Gastroesophageal sphincter (tissue), 4 donors: ENCODE results near the gene METRNL. TPM values are rescaled to one million over a fixed set of nuclear protein-coding genes. Genes with fewer than 3 reads are reported as not detected.
"Not testable (repeated sequence)": the region's sequence is repeated elsewhere in the genome, so short reads cannot be mapped to it uniquely, and the experiment has no call there.

Experiments
- ATAC-seq: fragments of 150-250 bp; one replicate; pipeline ENCODE4 v1.9.1; 2016; ENCODE audit warnings: mild to moderate bottlenecking, moderate library complexity
- H3K27ac ChIP-seq, 4 donors: fragments of 200-600 bp; sonication (generic) in 3 of 4; 1 replicate in 3 of 4; 2 replicates in 1 of 4; pipeline ENCODE4 v1.5.1; 2016 to 2019
- H3K27me3 ChIP-seq: fragments of 200-600 bp; sonication (generic); one replicate; pipeline ENCODE4 v1.5.1; 2019
- H3K36me3 ChIP-seq, 2 donors: fragments of 200-600 bp; sonication (generic); one replicate each; pipeline ENCODE4 v1.5.1; 2019; ENCODE audit warnings: control low read depth in 1 of 2
- H3K4me1 ChIP-seq, 3 donors: fragments of 200-600 bp; sonication (generic); 1 replicate in 2 of 3; 2 replicates in 1 of 3; pipeline ENCODE4 v1.5.1; 2016 to 2019; ENCODE audit warnings: control low read depth in 2 of 3
- H3K4me3 ChIP-seq, 2 donors: fragments of 200-600 bp; sonication (generic); one replicate each; pipeline ENCODE4 v1.5.1; 2019; ENCODE audit warnings: mild to moderate bottlenecking in 1 of 2, moderate library complexity in 1 of 2
- H3K9me3 ChIP-seq, 3 donors: fragments of 200-600 bp; sonication (generic); one replicate each; pipeline ENCODE4 v1.5.1; 2017 to 2019; ENCODE audit warnings: control low read depth in 2 of 3
- CTCF ChIP-seq, 4 experiments: fragments of 200-600 bp in 2 of 4; fragments of 450-650 bp in 2 of 4; sonication (generic) in 1 of 4; IDR thresholded peaks; one replicate each; pipeline ENCODE4 v1.5.1; 2017 to 2019; ENCODE audit warnings: antibody characterized with exemption in 4 of 4, mild to moderate bottlenecking in 2 of 4, moderate library complexity in 2 of 4
- EP300 ChIP-seq: sonication (generic); formaldehyde crosslinking; IDR thresholded peaks from one replicate; pipeline ENCODE4 v1.6.1; 2017; ENCODE audit warnings: antibody characterized with exemption, mild to moderate bottlenecking
- POLR2A ChIP-seq, 2 donors: fragments of 450-650 bp; IDR thresholded peaks; one replicate each; pipeline ENCODE4 v1.6.1; 2017; ENCODE audit warnings: antibody characterized with exemption in 2 of 2, mild to moderate bottlenecking in 2 of 2, moderate library complexity in 1 of 2
- POLR2AphosphoS5 ChIP-seq: sonication (generic); formaldehyde crosslinking; IDR thresholded peaks from one replicate; pipeline ENCODE4 v1.6.1; 2017; ENCODE audit warnings: antibody characterized with exemption
- WGBS, 2 donors: methylation state at CpG; one replicate each; pipeline ENCODE4 v1.1.5; 2018; ENCODE audit warnings: low coverage in 1 of 2; 5-methylcytosine and 5-hydroxymethylcytosine counted together
- total RNA-seq, 4 donors: library from RNA; depleted of rRNA; stranded (reverse); fragments of >200 nt; gene quantifications; one replicate each; pipeline ENCODE4 v1.1.0, GENCODE V29; 2016

Gene METRNL
- total RNA-seq, result 10 to 100 TPM; 41.1 to 82.6 (median 66.3) TPM

- TF ChIP-seq CTCF (IDR thresholded peaks at IDR 0.05) (no peak), EP300 (no peak), POLR2AphosphoS5 (peak; percentile 74), POLR2A (IDR thresholded peaks at IDR 0.05) (peak; percentile 53 to 85)
- no CpG with 5 or more reads among the region's 69 CpGs for WGBS, 2 donors
- H3K9me3 ChIP-seq, result no peaks in the 10 kb centered on the region
- peak within 1 kb of the TSS; percentile 55 to 91 (median 89) for H3K27ac ChIP-seq
- H3K27me3 ChIP-seq, result no peaks in the 10 kb centered on the region
- ATAC-seq, result peak; percentile 67
- peaks cover 0 to 59% (median 34%) of the 10 kb centered on the region in 3 donors for H3K4me1 ChIP-seq
- H3K36me3 ChIP-seq, result no peaks in the 10 kb centered on the region
- peak within 1 kb of the TSS; percentile 72 to 94 for H3K4me3 ChIP-seq
These were observed at the start of gene METRNL for GRCh38 chr17:83079352-83079747. TSS of gene METRNL (plus strand) at chr17:83079609. CDS start at chr17:83079816, 207 bp downstream.

- TF ChIP-seq POLR2A (IDR thresholded peaks at IDR 0.05) (no peak), CTCF (IDR thresholded peaks at IDR 0.05) (no peak), EP300 (no peak), POLR2AphosphoS5 (no peak)
- H3K36me3 ChIP-seq, result peaks cover 0 to 34% of the 10 kb centered on the region in 2 donors
- no peaks in the 10 kb centered on the region for H3K9me3 ChIP-seq
- no peak for ATAC-seq
- H3K4me1 ChIP-seq, result no peaks in the 10 kb centered on the region
- WGBS, 2 donors, result 83 to 94% methylated on average over 3 to 8 of the region's 23 CpGs
- H3K27ac ChIP-seq, result no peak overlapping the region
- H3K27me3 ChIP-seq, result no peaks in the 10 kb centered on the region
- no peak overlapping the region for H3K4me3 ChIP-seq
These were observed 49.0 kb upstream of the METRNL start for GRCh38 chr17:83030432-83030831.

- no peak for TF ChIP-seq POLR2A (IDR thresholded peaks at IDR 0.05)
- TF ChIP-seq CTCF (IDR thresholded peaks at IDR 0.05), result no peak
- no peak for TF ChIP-seq POLR2AphosphoS5
- no peak for TF ChIP-seq EP300
- peaks cover 0 to 42% of the 10 kb centered on the region in 2 donors for H3K36me3 ChIP-seq
- no peaks in the 10 kb centered on the region for H3K4me1 ChIP-seq
- H3K9me3 ChIP-seq, result no peaks in the 10 kb centered on the region
- no peaks in the 10 kb centered on the region for H3K27me3 ChIP-seq
- H3K4me3 ChIP-seq, result no peak overlapping the region
- WGBS, 2 donors, result 90% methylated on average over 4 of the region's 35 CpGs; no CpG with 5 or more reads in 1 of the 2 donors
- H3K27ac ChIP-seq, result no peak overlapping the region
- no peak for ATAC-seq
These were observed 48.0 kb upstream of the METRNL start for GRCh38 chr17:83031321-83031945.

GRCh38 chr17:83031946-83032451 is 47.4 kb upstream of the METRNL start:
- H3K4me1 ChIP-seq, H3K9me3 ChIP-seq, H3K27me3 ChIP-seq, H3K4me3 ChIP-seq, ATAC-seq, H3K27ac ChIP-seq: not testable (repeated sequence)
- peaks cover 0 to 47% of the 10 kb centered on the region in 2 donors for H3K36me3 ChIP-seq
- WGBS, 2 donors, result 48 to 100% methylated on average over 3 of the region's 33 CpGs

- Histone ChIP-seq H3K4me1 (no peaks in the 10 kb centered on the region), H3K27me3 (no peaks in the 10 kb centered on the region), H3K4me3 (no peak overlapping the region), H3K36me3 (peaks cover 0 to 55% of the 10 kb centered on the region in 2 donors), H3K9me3 (no peaks in the 10 kb centered on the region), H3K27ac (no peak overlapping the region)
- 85 to 91% methylated on average over 11 to 14 of the region's 18 CpGs for WGBS, 2 donors
- no peak for ATAC-seq
- TF ChIP-seq CTCF (IDR thresholded peaks at IDR 0.05) (no peak), EP300 (no peak)
These were observed 46.6 kb upstream of the METRNL start for GRCh38 chr17:83032781-83033180.
